Osteoblast (primary cell): ENCODE results near the gene TNIK. TPM values are rescaled to one million over a fixed set of nuclear protein-coding genes. Genes with fewer than 3 reads are reported as not detected.

Experiments used
- DNase-seq: peaks from one replicate; pipeline ENCODE4 v3.0.0; 2011; ENCODE audit warnings: low spot score, mixed read lengths; ENCODE audit not compliant: insufficient read length; ENCODE audit errors: missing footprints
- H2AFZ ChIP-seq: 2 replicates; pipeline ENCODE4 v1.6.0; 2011; ENCODE audit warnings: mild to moderate bottlenecking, low read length
- H3K27ac ChIP-seq: 2 replicates; pipeline ENCODE4 v1.5.1; 2011; ENCODE audit warnings: mild to moderate bottlenecking, low read depth, low read length, moderate library complexity
- H3K27me3 ChIP-seq: 2 replicates; pipeline ENCODE4 v1.6.0; 2012; ENCODE audit warnings: mild to moderate bottlenecking, control low read depth, inconsistent platforms, low read length, moderate library complexity; ENCODE audit not compliant: insufficient read depth
- H3K36me3 ChIP-seq: 2 replicates; pipeline ENCODE4 v1.5.1; 2011; ENCODE audit warnings: mild to moderate bottlenecking, low read length, control low read depth, moderate library complexity; ENCODE audit not compliant: insufficient read depth
- H3K4me1 ChIP-seq: 2 replicates; pipeline ENCODE4 v1.5.1; 2011; ENCODE audit warnings: mild to moderate bottlenecking, low read length, control low read depth, moderate library complexity; ENCODE audit not compliant: insufficient read depth
- H3K4me2 ChIP-seq: 2 replicates; pipeline ENCODE4 v1.6.0; 2011; ENCODE audit warnings: mild to moderate bottlenecking, low read length; ENCODE audit not compliant: insufficient read depth
- H3K4me3 ChIP-seq: fragments of 200-600 bp; sonication (generic); 3 replicates; pipeline ENCODE4 v1.5.1; 2012; ENCODE audit warnings: mild to moderate bottlenecking, low read length, inconsistent platforms; ENCODE audit not compliant: insufficient read depth
- H3K79me2 ChIP-seq: 2 replicates; pipeline ENCODE4 v1.6.0; 2012; ENCODE audit warnings: mild to moderate bottlenecking, low read length, control low read depth, inconsistent platforms; ENCODE audit not compliant: insufficient read depth
- H3K9me3 ChIP-seq: 2 replicates; pipeline ENCODE4 v1.5.1; 2011; ENCODE audit warnings: low read depth, low read length, control low read depth
- H4K20me1 ChIP-seq: 2 replicates; pipeline ENCODE4 v1.6.0; 2012; ENCODE audit warnings: mild to moderate bottlenecking, low read length, control low read depth; ENCODE audit not compliant: insufficient read depth
- CTCF ChIP-seq: IDR thresholded peaks from 2 replicates; pipeline ENCODE4 v1.5.1; 2011; ENCODE audit warnings: mild to moderate bottlenecking, low read depth, low read length, moderate library complexity; ENCODE audit errors: extremely low read depth
- total RNA-seq: library from RNA; depleted of rRNA; stranded (reverse); fragments of >200 nt; gene quantifications from 2 replicates; pipeline ENCODE4 v1.2.3, GENCODE V29; 2012

The TNIK gene
- total RNA-seq, 1 donor: 7.6 TPM

GRCh38 chr3:171437115-171437756 lies 23.0 kb downstream of the TNIK start:
- Histone ChIP-seq H3K4me1 (no peaks in the 10 kb centered on the region), H4K20me1 (no peaks in the 10 kb centered on the region), H3K79me2 (no peaks in the 10 kb centered on the region), H3K4me2 (no peak overlapping the region), H3K36me3 (no peaks in the 10 kb centered on the region), H3K27me3 (peaks cover 24% of the 10 kb centered on the region), H3K9me3 (no peaks in the 10 kb centered on the region), H3K27ac (no peak overlapping the region), H2AFZ (no peak overlapping the region), H3K4me3 (no peak overlapping the region)
- no peak for DNase-seq
- no peak for TF ChIP-seq CTCF

GRCh38 chr3:171436380-171436779 lies 23.8 kb downstream of the TNIK start:
- Histone ChIP-seq H2AFZ (no peak overlapping the region), H3K4me1 (no peaks in the 10 kb centered on the region), H3K27ac (no peak overlapping the region), H3K4me3 (no peak overlapping the region), H3K27me3 (peaks cover 25% of the 10 kb centered on the region), H3K9me3 (no peaks in the 10 kb centered on the region), H3K79me2 (no peaks in the 10 kb centered on the region), H3K4me2 (no peak overlapping the region), H3K36me3 (no peaks in the 10 kb centered on the region), H4K20me1 (no peaks in the 10 kb centered on the region)
- TF ChIP-seq CTCF: no peak
- no peak for DNase-seq

GRCh38 chr3:171435757-171436156 lies 24.4 kb downstream of the TNIK start:
- TF ChIP-seq CTCF: no peak
- Histone ChIP-seq H3K79me2 (no peaks in the 10 kb centered on the region), H3K9me3 (no peaks in the 10 kb centered on the region), H2AFZ (no peak overlapping the region), H3K27me3 (peaks cover 25% of the 10 kb centered on the region), H4K20me1 (no peaks in the 10 kb centered on the region), H3K27ac (no peak overlapping the region), H3K4me3 (no peak overlapping the region), H3K4me1 (no peaks in the 10 kb centered on the region), H3K36me3 (no peaks in the 10 kb centered on the region), H3K4me2 (no peak overlapping the region)
- DNase-seq: no peak

- H3K79me2 ChIP-seq: no peaks in the 10 kb centered on the region
Measured at GRCh38 chr3:171435143-171435542, 25.1 kb downstream of the TNIK start.

More at GRCh38 chr3:171435143-171435542, 25.1 kb downstream of the TNIK start:
- no peak overlapping the region for H3K27ac ChIP-seq
- H2AFZ ChIP-seq: no peak overlapping the region
- H3K4me2 ChIP-seq: no peak overlapping the region
- no peaks in the 10 kb centered on the region for H3K36me3 ChIP-seq
- no peaks in the 10 kb centered on the region for H4K20me1 ChIP-seq
- no peaks in the 10 kb centered on the region for H3K4me1 ChIP-seq
- H3K9me3 ChIP-seq: no peaks in the 10 kb centered on the region
- TF ChIP-seq CTCF: no peak
- DNase-seq: no peak
- H3K27me3 ChIP-seq: peaks cover 22% of the 10 kb centered on the region
- H3K4me3 ChIP-seq: no peak overlapping the region
